ENCODE data around the gene EPHA5. TPM values are rescaled to one million over a fixed set of nuclear protein-coding genes. Genes with fewer than 3 reads are reported as not detected.

EPHA5 gene
- total RNA-seq, 3 donors from 2014 or later (not counting 1 experiment from before 2014, with no cell fraction given) = not detected

DNA sequence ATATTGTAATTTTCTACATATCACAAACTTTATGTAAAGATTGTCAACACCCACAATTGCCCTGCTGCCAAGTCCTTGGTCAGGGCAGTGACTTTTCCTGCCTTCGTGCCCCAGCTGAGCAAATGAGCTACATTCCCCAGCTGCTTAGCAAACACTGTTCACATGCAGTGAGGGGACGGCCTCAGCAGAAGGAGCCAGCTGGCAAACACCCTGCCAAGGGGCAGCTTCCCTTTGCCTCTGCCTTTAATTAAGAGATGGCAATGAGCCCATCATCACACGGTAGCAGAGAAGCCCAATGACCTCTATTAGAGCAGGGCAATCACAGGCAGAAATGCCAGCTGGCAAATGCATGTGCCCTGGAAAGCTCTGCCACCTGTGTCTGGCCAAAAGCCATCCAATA lies 253.4 kb downstream of the EPHA5 start:
- Histone ChIP-seq H3K4me3 (ENCODE audit: low read length) (no peak overlapping the region), H3K27ac (ENCODE audit: low read length) (no peak overlapping the region), H3K27me3 (ENCODE audit: control insufficient read depth, insufficient read depth, low read length) (no peaks in the 10 kb centered on the region), H3K4me1 (ENCODE audit: control insufficient read depth, insufficient read depth, low read length) (no peaks in the 10 kb centered on the region), H3K9me3 (ENCODE audit: control insufficient read depth, insufficient read depth, low read length) (no peaks in the 10 kb centered on the region), H3K36me3 (ENCODE audit: control insufficient read depth, insufficient read depth, low read length) (no peaks in the 10 kb centered on the region)
- no peaks in the 10 kb centered on the region for H3K9me3 Mint-ChIP-seq
- H3K27ac Mint-ChIP-seq = no peak overlapping the region
- no peaks in the 10 kb centered on the region for H3K36me3 Mint-ChIP-seq
- no peaks in the 10 kb centered on the region for H3K27me3 Mint-ChIP-seq (ENCODE audit: low read depth in 2 of 2)
- ATAC-seq (no peak), DNase-seq (no peak)
- TF ChIP-seq, protein P1, sequence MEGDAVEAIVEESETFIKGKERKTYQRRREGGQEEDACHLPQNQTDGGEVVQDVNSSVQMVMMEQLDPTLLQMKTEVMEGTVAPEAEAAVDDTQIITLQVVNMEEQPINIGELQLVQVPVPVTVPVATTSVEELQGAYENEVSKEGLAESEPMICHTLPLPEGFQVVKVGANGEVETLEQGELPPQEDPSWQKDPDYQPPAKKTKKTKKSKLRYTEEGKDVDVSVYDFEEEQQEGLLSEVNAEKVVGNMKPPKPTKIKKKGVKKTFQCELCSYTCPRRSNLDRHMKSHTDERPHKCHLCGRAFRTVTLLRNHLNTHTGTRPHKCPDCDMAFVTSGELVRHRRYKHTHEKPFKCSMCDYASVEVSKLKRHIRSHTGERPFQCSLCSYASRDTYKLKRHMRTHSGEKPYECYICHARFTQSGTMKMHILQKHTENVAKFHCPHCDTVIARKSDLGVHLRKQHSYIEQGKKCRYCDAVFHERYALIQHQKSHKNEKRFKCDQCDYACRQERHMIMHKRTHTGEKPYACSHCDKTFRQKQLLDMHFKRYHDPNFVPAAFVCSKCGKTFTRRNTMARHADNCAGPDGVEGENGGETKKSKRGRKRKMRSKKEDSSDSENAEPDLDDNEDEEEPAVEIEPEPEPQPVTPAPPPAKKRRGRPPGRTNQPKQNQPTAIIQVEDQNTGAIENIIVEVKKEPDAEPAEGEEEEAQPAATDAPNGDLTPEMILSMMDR (IDR thresholded peaks at IDR 0.05) = no peak
- WGBS (ENCODE audit: insufficient coverage) = 68% methylated on average over 3 of the region's 3 CpGs
- intact Hi-C loops (cut with micrococcal nuclease) = no loop called here
- no peak overlapping the region for H3K4me3 Mint-ChIP-seq
- no peaks in the 10 kb centered on the region for H3K4me1 Mint-ChIP-seq

DNA sequence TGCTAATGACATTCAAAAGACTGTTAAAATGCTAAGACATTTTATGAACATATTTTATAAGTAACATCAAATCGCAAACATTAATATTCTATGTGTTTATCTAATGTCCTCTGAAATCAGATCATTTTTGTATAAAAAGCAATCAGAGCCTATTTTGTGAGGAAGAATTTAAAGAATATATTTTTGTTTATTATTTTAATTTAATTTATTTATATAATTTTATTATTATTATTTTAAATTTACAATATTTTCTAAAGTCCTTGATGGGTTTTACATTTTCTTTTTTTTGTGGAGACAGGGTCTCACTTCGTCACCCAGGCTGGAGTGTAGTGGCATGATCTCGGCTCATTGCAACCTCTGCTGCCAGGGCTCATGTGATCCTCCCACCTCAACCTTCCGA lies 262.8 kb downstream of the EPHA5 start:
- intact Hi-C loops (cut with micrococcal nuclease) = no loop called here
- Histone ChIP-seq H3K36me3 (ENCODE audit: control insufficient read depth, insufficient read depth, low read length) (no peaks in the 10 kb centered on the region), H3K27me3 (ENCODE audit: control insufficient read depth, insufficient read depth, low read length) (no peaks in the 10 kb centered on the region), H3K4me3 (ENCODE audit: low read length) (no peak overlapping the region), H3K4me1 (ENCODE audit: control insufficient read depth, insufficient read depth, low read length) (no peaks in the 10 kb centered on the region), H3K9me3 (ENCODE audit: control insufficient read depth, insufficient read depth, low read length) (no peaks in the 10 kb centered on the region), H3K27ac (ENCODE audit: low read length) (no peak overlapping the region)
- DNase-seq = no peak
- H3K27ac Mint-ChIP-seq = no peak overlapping the region
- no peak for ATAC-seq
- 86% methylated on average over 2 of the region's 4 CpGs for WGBS (ENCODE audit: insufficient coverage)
- TF ChIP-seq, protein P1 (IDR thresholded peaks at IDR 0.05) = no peak
- no peaks in the 10 kb centered on the region for H3K4me1 Mint-ChIP-seq
- H3K27me3 Mint-ChIP-seq (ENCODE audit: low read depth in 2 of 2) = no peaks in the 10 kb centered on the region
- no peaks in the 10 kb centered on the region for H3K36me3 Mint-ChIP-seq
- no peak overlapping the region for H3K4me3 Mint-ChIP-seq
- peaks cover 11 to 12% of the 10 kb centered on the region in 2 donors for H3K9me3 Mint-ChIP-seq

DNA sequence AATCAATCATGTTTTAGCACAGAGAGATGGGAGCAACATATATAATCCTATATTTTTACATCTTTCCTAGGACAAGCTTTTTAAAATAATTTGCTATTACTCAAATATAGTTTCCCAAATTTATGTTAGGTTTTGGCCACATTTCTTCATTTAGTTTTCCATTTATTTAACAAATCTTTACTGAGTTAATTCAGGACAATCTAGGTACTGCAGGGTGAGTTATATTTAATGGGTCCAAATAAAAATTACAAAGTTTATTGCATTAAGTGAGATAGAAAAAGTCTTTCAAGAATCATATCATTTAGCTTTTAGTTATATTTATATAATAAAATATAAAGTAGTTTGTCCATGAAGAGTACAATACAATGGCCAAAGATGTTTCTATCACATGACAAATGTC lies 269.2 kb downstream of the EPHA5 start:
- Histone ChIP-seq H3K4me3 (ENCODE audit: low read length) (no peak overlapping the region), H3K27ac (ENCODE audit: low read length) (no peak overlapping the region), H3K36me3 (ENCODE audit: control insufficient read depth, insufficient read depth, low read length) (no peaks in the 10 kb centered on the region), H3K4me1 (ENCODE audit: control insufficient read depth, insufficient read depth, low read length) (no peaks in the 10 kb centered on the region), H3K9me3 (ENCODE audit: control insufficient read depth, insufficient read depth, low read length) (peaks cover 18% of the 10 kb centered on the region), H3K27me3 (ENCODE audit: control insufficient read depth, insufficient read depth, low read length) (no peaks in the 10 kb centered on the region)
- no peak for ATAC-seq
- intact Hi-C loops (cut with micrococcal nuclease) = no loop called here
- peaks cover 9% of the 10 kb centered on the region for H3K36me3 Mint-ChIP-seq
- H3K27ac Mint-ChIP-seq = no peak overlapping the region
- H3K27me3 Mint-ChIP-seq (ENCODE audit: low read depth in 2 of 2) = no peaks in the 10 kb centered on the region
- H3K4me1 Mint-ChIP-seq = no peaks in the 10 kb centered on the region
- DNase-seq = no peak
- H3K9me3 Mint-ChIP-seq = peaks cover 9 to 18% of the 10 kb centered on the region in 2 donors
- TF ChIP-seq, protein P1 (IDR thresholded peaks at IDR 0.05) = no peak
- no peak overlapping the region for H3K4me3 Mint-ChIP-seq

DNA sequence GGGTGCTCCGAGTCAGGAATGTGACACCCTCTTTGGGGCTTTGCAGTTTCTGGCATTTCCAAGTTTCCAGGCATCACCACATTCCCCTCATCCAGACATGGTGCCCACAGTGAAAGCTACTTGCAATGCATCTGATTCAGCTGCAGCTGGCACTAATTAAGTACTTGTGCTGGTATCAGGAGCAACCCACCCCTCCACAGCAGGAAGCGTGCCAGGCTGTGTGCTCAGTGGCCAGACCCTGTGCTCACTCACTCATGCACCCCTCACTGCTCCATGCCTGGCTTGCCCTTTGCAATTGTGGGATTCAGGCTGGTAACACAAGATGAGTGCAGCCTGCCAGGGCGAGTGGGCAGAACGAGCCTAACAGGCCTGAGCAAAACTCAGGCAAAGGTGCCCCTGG lies 271.2 kb downstream of the EPHA5 start:
- H3K4me3 ChIP-seq (ENCODE audit: low read length) = no peak overlapping the region
- Mint-ChIP-seq H3K36me3 (peaks cover 9% of the 10 kb centered on the region), H3K27ac (no peak overlapping the region), H3K27me3 (ENCODE audit: low read depth in 2 of 2) (no peaks in the 10 kb centered on the region), H3K9me3 (peaks cover 11 to 14% of the 10 kb centered on the region in 2 donors), H3K4me1 (no peaks in the 10 kb centered on the region), H3K4me3 (no peak overlapping the region)
- no peaks in the 10 kb centered on the region for H3K36me3 ChIP-seq (ENCODE audit: control insufficient read depth, insufficient read depth, low read length)
- no peak overlapping the region for H3K27ac ChIP-seq (ENCODE audit: low read length)
- intact Hi-C loops (cut with micrococcal nuclease) = no loop called here
- no peak for DNase-seq
- TF ChIP-seq, protein P1 (IDR thresholded peaks at IDR 0.05) = no peak
- ATAC-seq = no peak
- 41% methylated on average over 4 of the region's 4 CpGs for WGBS (ENCODE audit: insufficient coverage)
- no peaks in the 10 kb centered on the region for H3K4me1 ChIP-seq (ENCODE audit: control insufficient read depth, insufficient read depth, low read length)
- peaks cover 18% of the 10 kb centered on the region for H3K9me3 ChIP-seq (ENCODE audit: control insufficient read depth, insufficient read depth, low read length)
- no peaks in the 10 kb centered on the region for H3K27me3 ChIP-seq (ENCODE audit: control insufficient read depth, insufficient read depth, low read length)
